K562 (cell line): ENCODE data around the gene UQCR11. TPM values are rescaled to one million over a fixed set of nuclear protein-coding genes. Genes with fewer than 3 reads are reported as not detected.
A peak's percentile ranks its signal among the peaks of the same experiment; 100 is the strongest.

Source experiments
- C11orf30 ChIP-seq: fragments of 450-650 bp; IDR thresholded peaks from 2 replicates; pipeline ENCODE4 v1.6.1; 2016; ENCODE audit warnings: low read depth, mild to moderate bottlenecking
- CBX3 ChIP-seq, 2 experiments: IDR thresholded peaks; 1 replicate in 1 of 2; 2 replicates in 1 of 2; pipeline ENCODE4 v1.6.1; 2012; ENCODE audit warnings: inconsistent platforms in 2 of 2, low read length in 2 of 2, borderline replicate concordance in 1 of 2, control low read depth in 1 of 2
- DDX20 ChIP-seq: fragments of 450-650 bp; IDR thresholded peaks from 2 replicates; pipeline ENCODE4 v1.6.1; 2016; ENCODE audit warnings: missing genetic modification characterization, low read depth, mild to moderate bottlenecking, missing compliant biosample characterization, moderate library complexity
- DIDO1 ChIP-seq: fragments of 450-650 bp; IDR thresholded peaks from 2 replicates; pipeline ENCODE4 v1.6.1; 2016; ENCODE audit warnings: low read depth, missing biosample characterization, missing genetic modification characterization
- E2F3 ChIP-seq: fragments of 250-450 bp; sonication (Bioruptor Pico); IDR thresholded peaks from 2 replicates; pipeline ENCODE4 v1.4.0; 2020; ENCODE audit warnings: mild to moderate bottlenecking
- FOXO4 ChIP-seq: fragments of 450-650 bp; formaldehyde crosslinking; IDR thresholded peaks from 2 replicates; pipeline ENCODE4 v1.4.0; 2020; ENCODE audit warnings: mild to moderate bottlenecking, moderate library complexity
- HIVEP1 ChIP-seq: fragments of 250-450 bp; sonication (Bioruptor Pico); IDR thresholded peaks from 2 replicates; pipeline ENCODE4 v1.4.0; 2020; ENCODE audit warnings: mild to moderate bottlenecking
- JUND ChIP-seq, 2 experiments: IDR thresholded peaks; 2 replicates in 1 of 2; 3 replicates in 1 of 2; pipeline ENCODE4 v1.6.1; 2011; ENCODE audit warnings: borderline replicate concordance in 2 of 2, low read depth in 2 of 2, low read length in 2 of 2, improper control_type of control experiment in 1 of 2, missing biosample characterization in 1 of 2, missing genetic modification characterization in 1 of 2, missing genetic modification reagents in 1 of 2
- NEUROD1 ChIP-seq: fragments of 150-350 bp; IDR thresholded peaks from 2 replicates; pipeline ENCODE4 v1.6.1; 2014; ENCODE audit warnings: borderline replicate concordance, low read length, low read depth; ENCODE audit not compliant: partially characterized antibody
- NFIC ChIP-seq: fragments of 450-650 bp; IDR thresholded peaks from 2 replicates; pipeline ENCODE4 v1.6.1; 2017; ENCODE audit warnings: mild to moderate bottlenecking, inconsistent platforms
- NR2F6 ChIP-seq: fragments of 450-650 bp; formaldehyde crosslinking; IDR thresholded peaks from 2 replicates; pipeline ENCODE4 v1.4.0; 2020; ENCODE audit warnings: mild to moderate bottlenecking
- RAD21 ChIP-seq, 2 experiments: fragments of 250-450 bp in 1 of 2; fragments of 450-650 bp in 1 of 2; sonication (Bioruptor Pico) in 1 of 2; formaldehyde crosslinking in 1 of 2; IDR thresholded peaks in 1 of 2; conservative IDR thresholded peaks in 1 of 2; 2 replicates each; pipeline versions ENCODE4 v1.4.0 to v1.8.0; 2020 to 2022; ENCODE audit warnings: mild to moderate bottlenecking in 2 of 2, moderate library complexity in 1 of 2
- RFX5 ChIP-seq: IDR thresholded peaks from 2 replicates; pipeline ENCODE4 v1.6.1; 2011; ENCODE audit warnings: low read depth, mild to moderate bottlenecking, improper control_type of control experiment, low read length
- TOE1 ChIP-seq, 2 experiments: fragments of 450-650 bp in 1 of 2; sonication (generic) in 1 of 2; formaldehyde crosslinking in 1 of 2; IDR thresholded peaks; 2 replicates each; pipeline versions ENCODE4 v1.7.1 to v1.8.0; 2016 to 2022; ENCODE audit warnings: borderline replicate concordance in 2 of 2, mild to moderate bottlenecking in 2 of 2, antibody characterized with exemption in 1 of 2, inconsistent platforms in 1 of 2, low read depth in 1 of 2, missing genetic modification reagents in 1 of 2, moderate library complexity in 1 of 2
- YY1 ChIP-seq, 3 experiments: IDR thresholded peaks; 2 replicates each; pipeline ENCODE4 v1.6.1; 2011; ENCODE audit warnings: low read length in 2 of 3, mild to moderate bottlenecking in 2 of 3, moderate library complexity in 2 of 3, borderline replicate concordance in 1 of 3, control low read depth in 1 of 3, low read depth in 1 of 3; ENCODE audit not compliant: insufficient read depth in 3 of 3, insufficient replicate concordance in 2 of 3, control insufficient read depth in 1 of 3, insufficient read length in 1 of 3; ENCODE audit errors: extremely low read depth in 1 of 3
- ZBTB5 ChIP-seq: fragments of 450-650 bp; IDR thresholded peaks from 2 replicates; pipeline ENCODE4 v1.6.1; 2017; ENCODE audit warnings: antibody characterized with exemption
- ZFP1 ChIP-seq: fragments of 450-650 bp; formaldehyde crosslinking; IDR thresholded peaks from 2 replicates; pipeline ENCODE4 v1.4.0; 2020; ENCODE audit warnings: mild to moderate bottlenecking, mixed read lengths
- ZNF592 ChIP-seq: fragments of 450-650 bp; IDR thresholded peaks from 2 replicates; pipeline ENCODE4 v1.6.1; 2017; ENCODE audit warnings: antibody characterized with exemption, mild to moderate bottlenecking
- ZNF75A ChIP-seq: fragments of 450-650 bp; formaldehyde crosslinking; IDR thresholded peaks from 2 replicates; pipeline ENCODE4 v1.4.0; 2020; ENCODE audit warnings: mild to moderate bottlenecking
- polyA plus RNA-seq, 8 experiments: library from polyadenylated mRNA; depleted of rRNA in 4 of 8; stranded (reverse) in 5 of 8; unstranded in 3 of 8; fragments of >200 nt; fragmentation: Nextera tagmentation in 2 of 8; fragmentation: Illumina TruSeq in 1 of 8; extraction: Ambion mirVana in 2 of 8; extraction: Trizol in 1 of 8; gene quantifications; 2 replicates each; pipeline versions ENCODE4 v1.2.1 to v1.2.3, GENCODE V29; 2011 to 2014; ENCODE audit warnings: inconsistent platforms in 1 of 8, missing spikeins in 1 of 8
- total RNA-seq, 7 experiments: library from RNA; depleted of rRNA in 6 of 7; stranded (reverse); fragments of >200 nt in 6 of 7; fragmentation: Illumina TruSeq in 2 of 7; extraction: Trizol in 2 of 7; gene quantifications; 2 replicates each; pipeline versions ENCODE4 v1.2.1 to v1.2.3, GENCODE V29; 2011 to 2021; ENCODE audit warnings: low replicate concordance in 1 of 7

UQCR11 gene
- total and polyA plus RNA-seq, 9 of the 15 experiments (the other 6 are each of a cell fraction or from before 2014, with no cell fraction given) = 57.6 to 394 (median 259) TPM

- TF ChIP-seq ZBTB5 (no peak), NEUROD1 (peak; percentile 38), ZFP1 (CRISPR knock-in tag) (no peak), NR2F6 (CRISPR knock-in tag) (no peak), ZNF592 (peak; percentile 37; the same call in 1 of the 2 replicates), YY1 (IDR thresholded peaks at IDR 0.05; ENCODE audit: borderline replicate concordance in 1 of 3, control insufficient read depth in 1 of 3, extremely low read depth in 1 of 3, insufficient read depth in 3 of 3, insufficient read length in 1 of 3, insufficient replicate concordance in 2 of 3, low read depth in 1 of 3, low read length in 2 of 3) (peak; percentile 61 to 96 (median 92)), DDX20 (tag) (no peak), NFIC (peak; percentile 32; the same call in 1 of the 2 replicates), CBX3 (IDR thresholded peaks at IDR 0.05; ENCODE audit: borderline replicate concordance in 1 of 2, low read length in 2 of 2) (peak in 1 of 2 experiments; percentile 61; a peak in 1 of 3 replicates), HIVEP1 (CRISPR knock-in tag) (no peak), RAD21 (CRISPR knock-in tag; conservative IDR thresholded peaks at IDR 0.05 in 1 of 2, IDR thresholded peaks at IDR 0.05 in 1 of 2) (peak; percentile 36 to 69; a peak in 3 of 4 replicates), DIDO1 (tag) (no peak), TOE1 (IDR thresholded peaks at IDR 0.05; ENCODE audit: borderline replicate concordance) (no peak), TOE1 (CRISPR knock-in tag; IDR thresholded peaks at IDR 0.05; ENCODE audit: borderline replicate concordance, low read depth) (no peak), JUND (IDR thresholded peaks at IDR 0.05; ENCODE audit: borderline replicate concordance, low read depth, low read length) (0 out of 2 replicates have a peak, but pooled peaks have one; percentile 41), JUND (tag; IDR thresholded peaks at IDR 0.05; ENCODE audit: borderline replicate concordance, low read depth, low read length) (no peak), FOXO4 (CRISPR knock-in tag) (no peak), C11orf30 (no peak), E2F3 (no peak), RFX5 (0 out of 2 replicates have a peak, but pooled peaks have one; percentile 13), ZNF75A (no peak)
Measured at GRCh38 chr19:1624458-1624857, 19.2 kb upstream of the UQCR11 start (continued).
